ENCODE measurements around the gene ATRNL1.
"Not testable (repeated sequence)": the region's sequence is repeated elsewhere in the genome, so short reads cannot be mapped to it uniquely, and the experiment has no call there.

Gene ATRNL1

GRCh38 chr10:115092258-115092554 is 959 bp upstream of the ATRNL1 start:
- DNase-seq: no peak

- peak; percentile 44 for DNase-seq
These were observed 445 bp upstream of the ATRNL1 start for GRCh38 chr10:115092555-115093285.

GRCh38 chr10:115093776-115094408 is 727 bp downstream of the ATRNL1 start:
- DNase-seq: no peak

GRCh38 chr10:115094416-115095140 is 1.4 kb downstream of the ATRNL1 start:
- DNase-seq: no peak

GRCh38 chr10:115095758-115096157 is 2.6 kb downstream of the ATRNL1 start:
- DNase-seq: no peak

GRCh38 chr10:115103700-115104099 is 10.5 kb downstream of the ATRNL1 start:
- DNase-seq: no peak

- not testable (repeated sequence) for DNase-seq
These were observed 12.2 kb downstream of the ATRNL1 start for GRCh38 chr10:115105411-115105810.

- DNase-seq: no peak
These were observed 14.7 kb downstream of the ATRNL1 start for GRCh38 chr10:115107830-115108229.

- DNase-seq: no peak
These were observed 24.1 kb downstream of the ATRNL1 start for GRCh38 chr10:115117301-115117700.

- no peak for DNase-seq
These were observed 25.2 kb downstream of the ATRNL1 start for GRCh38 chr10:115118346-115118745.

GRCh38 chr10:115125505-115125904 is 32.3 kb downstream of the ATRNL1 start:
- DNase-seq: no peak

GRCh38 chr10:115129752-115130151 is 36.6 kb downstream of the ATRNL1 start:
- DNase-seq: no peak

- DNase-seq: no peak
These were observed 43.5 kb downstream of the ATRNL1 start for GRCh38 chr10:115136616-115137015.

- DNase-seq: no peak
These were observed 48.1 kb downstream of the ATRNL1 start for GRCh38 chr10:115141254-115141653.

GRCh38 chr10:115157357-115157756 is 64.2 kb downstream of the ATRNL1 start:
- no peak for DNase-seq

- DNase-seq: no peak
These were observed 70.0 kb downstream of the ATRNL1 start for GRCh38 chr10:115163129-115163528.

- DNase-seq: no peak
These were observed 71.1 kb downstream of the ATRNL1 start for GRCh38 chr10:115164220-115164619.

GRCh38 chr10:115167751-115168150 is 74.6 kb downstream of the ATRNL1 start:
- DNase-seq: no peak

- no peak for DNase-seq
These were observed 78.3 kb downstream of the ATRNL1 start for GRCh38 chr10:115171392-115171960.

- no peak for DNase-seq
These were observed 80.8 kb downstream of the ATRNL1 start for GRCh38 chr10:115173915-115174443.

GRCh38 chr10:115207276-115207675 is 114.1 kb downstream of the ATRNL1 start:
- not testable (repeated sequence) for DNase-seq

GRCh38 chr10:115209133-115209532 is 116.0 kb downstream of the ATRNL1 start:
- no peak for DNase-seq

- DNase-seq: no peak
These were observed 121.7 kb downstream of the ATRNL1 start for GRCh38 chr10:115214829-115215228.

GRCh38 chr10:115219203-115219602 is 126.0 kb downstream of the ATRNL1 start:
- no peak for DNase-seq

Data from NCI-H1092 (cell line).